Fibroblast of lung (primary cell): ENCODE results near the gene GALNT18. TPM values are rescaled to one million over a fixed set of nuclear protein-coding genes. Genes with fewer than 3 reads are reported as not detected.

ENCODE experiments used
- DNase-seq, 2 donors: peaks; one replicate each; pipeline versions ENCODE4 v3.0.0 to v3.0.0-alpha.2; 2010; ENCODE audit warnings: low read depth in 2 of 2
- H2AFZ ChIP-seq: 2 replicates; pipeline ENCODE4 v1.5.1; 2012; ENCODE audit warnings: low read length, control low read depth, inconsistent platforms
- H3K27ac ChIP-seq: 2 replicates; pipeline ENCODE4 v1.5.1; 2011; ENCODE audit warnings: low read length, control low read depth; ENCODE audit not compliant: insufficient read depth
- H3K27me3 ChIP-seq: 2 replicates; pipeline ENCODE4 v1.5.1; 2011; ENCODE audit warnings: mild to moderate bottlenecking, low read length; ENCODE audit not compliant: control insufficient read depth, insufficient read depth
- H3K36me3 ChIP-seq: 2 replicates; pipeline ENCODE4 v1.5.1; 2011; ENCODE audit warnings: low read length; ENCODE audit not compliant: control insufficient read depth, insufficient read depth
- H3K4me1 ChIP-seq: 2 replicates; pipeline ENCODE4 v1.5.1; 2011; ENCODE audit warnings: low read length; ENCODE audit not compliant: control insufficient read depth, insufficient read depth; ENCODE audit errors: extremely low read depth
- H3K4me2 ChIP-seq: 2 replicates; pipeline ENCODE4 v1.5.1; 2011; ENCODE audit warnings: low read length, control low read depth; ENCODE audit not compliant: insufficient read depth; ENCODE audit errors: extremely low read depth
- H3K4me3 ChIP-seq, 4 experiments: fragments of 200-600 bp in 1 of 4; sonication (generic) in 1 of 4; replicated peaks in 1 of 4; 2 replicates each; pipeline ENCODE4 v1.5.1; 2011 to 2016; ENCODE audit warnings: low read length in 4 of 4, low read depth in 3 of 4, mild to moderate bottlenecking in 3 of 4, control low read depth in 2 of 4, inconsistent platforms in 1 of 4, mixed read lengths in 1 of 4; ENCODE audit not compliant: insufficient read depth in 1 of 4; ENCODE audit errors: control extremely low read depth in 1 of 4
- H3K79me2 ChIP-seq: 2 replicates; pipeline ENCODE4 v1.5.1; 2012; ENCODE audit warnings: mild to moderate bottlenecking, low read length, inconsistent platforms; ENCODE audit not compliant: control insufficient read depth, insufficient read depth
- H3K9ac ChIP-seq: 2 replicates; pipeline ENCODE4 v1.5.1; 2011; ENCODE audit warnings: mild to moderate bottlenecking, low read length, control low read depth; ENCODE audit not compliant: insufficient read depth
- H3K9me3 ChIP-seq: 2 replicates; pipeline ENCODE4 v1.5.1; 2012; ENCODE audit warnings: low read depth, low read length; ENCODE audit not compliant: control insufficient read depth, insufficient read depth
- H4K20me1 ChIP-seq: 2 replicates; pipeline ENCODE4 v1.5.1; 2011; ENCODE audit warnings: low read length; ENCODE audit not compliant: control insufficient read depth, insufficient read depth; ENCODE audit errors: extremely low read depth
- CTCF ChIP-seq, 2 donors: IDR thresholded peaks in 1 of 2; conservative IDR thresholded peaks in 1 of 2; 1 replicate in 1 of 2; 2 replicates in 1 of 2; pipeline ENCODE4 v1.5.1; 2011 to 2012; ENCODE audit warnings: low read length in 2 of 2, control low read depth in 1 of 2, inconsistent platforms in 1 of 2, low read depth in 1 of 2, mild to moderate bottlenecking in 1 of 2
- EZH2 ChIP-seq: IDR thresholded peaks from 2 replicates; pipeline ENCODE4 v1.5.1; 2012; ENCODE audit warnings: low read length, control low read depth, mild to moderate bottlenecking; ENCODE audit errors: missing control alignments
- polyA plus RNA-seq, 2 donors: library from polyadenylated mRNA; depleted of rRNA in 1 of 2; stranded (reverse) in 1 of 2; unstranded in 1 of 2; fragments of >200 nt; gene quantifications; 2 replicates each; pipeline ENCODE4 v1.2.1, GENCODE V29; 2011 to 2012; ENCODE audit warnings: missing spikeins in 1 of 2
- total RNA-seq: library from RNA; depleted of rRNA; stranded (reverse); fragments of >200 nt; gene quantifications from 2 replicates; pipeline ENCODE4 v1.2.1, GENCODE V29; 2014

GALNT18 gene
- total and polyA plus RNA-seq, 2 donors (not counting 1 experiment from before 2014, with no cell fraction given): 0.50 to 19.3 TPM

- Histone ChIP-seq H3K79me2 (no peaks in the 10 kb centered on the region), H3K36me3 (no peaks in the 10 kb centered on the region), H3K4me2 (no peak overlapping the region), H3K9me3 (no peaks in the 10 kb centered on the region), H3K4me1 (no peaks in the 10 kb centered on the region), H4K20me1 (no peaks in the 10 kb centered on the region), H3K4me3 (no peak overlapping the region), H3K9ac (no peak overlapping the region), H2AFZ (no peak overlapping the region), H3K27me3 (no peaks in the 10 kb centered on the region), H3K27ac (no peak overlapping the region)
- DNase-seq: no peak
- TF ChIP-seq EZH2 (no peak), CTCF (conservative IDR thresholded peaks at IDR 0.05 in 1 of 2, IDR thresholded peaks at IDR 0.05 in 1 of 2; ENCODE audit: low read depth in 1 of 2, low read length in 2 of 2) (no peak)
Measured at GRCh38 chr11:11336664-11337063, 285.1 kb downstream of the GALNT18 start.

GRCh38 chr11:11335043-11335442, 286.8 kb downstream of the GALNT18 start:
- Histone ChIP-seq H4K20me1 (no peaks in the 10 kb centered on the region), H3K27me3 (no peaks in the 10 kb centered on the region)
- TF ChIP-seq CTCF (conservative IDR thresholded peaks at IDR 0.05 in 1 of 2, IDR thresholded peaks at IDR 0.05 in 1 of 2; ENCODE audit: low read depth in 1 of 2, low read length in 2 of 2) (no peak), EZH2 (no peak)

GRCh38 chr11:11334607-11335006, 287.2 kb downstream of the GALNT18 start:
- H3K4me2 ChIP-seq: no peak overlapping the region
- H4K20me1 ChIP-seq: no peaks in the 10 kb centered on the region
- no peaks in the 10 kb centered on the region for H3K27me3 ChIP-seq
- no peak overlapping the region for H2AFZ ChIP-seq
- no peak for TF ChIP-seq EZH2
- no peak for TF ChIP-seq CTCF (conservative IDR thresholded peaks at IDR 0.05 in 1 of 2, IDR thresholded peaks at IDR 0.05 in 1 of 2; ENCODE audit: low read depth in 1 of 2, low read length in 2 of 2)
- no peaks in the 10 kb centered on the region for H3K79me2 ChIP-seq
- no peaks in the 10 kb centered on the region for H3K9me3 ChIP-seq
- no peak overlapping the region for H3K4me3 ChIP-seq
- no peak overlapping the region for H3K27ac ChIP-seq
- H3K9ac ChIP-seq: no peak overlapping the region
- H3K4me1 ChIP-seq: no peaks in the 10 kb centered on the region
- no peaks in the 10 kb centered on the region for H3K36me3 ChIP-seq
- no peak for DNase-seq

More at GRCh38 chr11:11335043-11335442, 286.8 kb downstream of the GALNT18 start:
- no peaks in the 10 kb centered on the region for H3K9me3 ChIP-seq
- H3K27ac ChIP-seq: no peak overlapping the region
- no peak overlapping the region for H3K4me3 ChIP-seq
- H3K4me1 ChIP-seq: no peaks in the 10 kb centered on the region
- no peak overlapping the region for H3K9ac ChIP-seq
- no peak overlapping the region for H3K4me2 ChIP-seq
- no peaks in the 10 kb centered on the region for H3K79me2 ChIP-seq
- no peak overlapping the region for H2AFZ ChIP-seq
- H3K36me3 ChIP-seq: no peaks in the 10 kb centered on the region
- no peak for DNase-seq
